ENCODE results near the gene AP5B1. TPM values are rescaled to one million over a fixed set of nuclear protein-coding genes. Genes with fewer than 3 reads are reported as not detected.

Gene AP5B1
- total RNA-seq, 1 donor, result 11.5 TPM

DNA sequence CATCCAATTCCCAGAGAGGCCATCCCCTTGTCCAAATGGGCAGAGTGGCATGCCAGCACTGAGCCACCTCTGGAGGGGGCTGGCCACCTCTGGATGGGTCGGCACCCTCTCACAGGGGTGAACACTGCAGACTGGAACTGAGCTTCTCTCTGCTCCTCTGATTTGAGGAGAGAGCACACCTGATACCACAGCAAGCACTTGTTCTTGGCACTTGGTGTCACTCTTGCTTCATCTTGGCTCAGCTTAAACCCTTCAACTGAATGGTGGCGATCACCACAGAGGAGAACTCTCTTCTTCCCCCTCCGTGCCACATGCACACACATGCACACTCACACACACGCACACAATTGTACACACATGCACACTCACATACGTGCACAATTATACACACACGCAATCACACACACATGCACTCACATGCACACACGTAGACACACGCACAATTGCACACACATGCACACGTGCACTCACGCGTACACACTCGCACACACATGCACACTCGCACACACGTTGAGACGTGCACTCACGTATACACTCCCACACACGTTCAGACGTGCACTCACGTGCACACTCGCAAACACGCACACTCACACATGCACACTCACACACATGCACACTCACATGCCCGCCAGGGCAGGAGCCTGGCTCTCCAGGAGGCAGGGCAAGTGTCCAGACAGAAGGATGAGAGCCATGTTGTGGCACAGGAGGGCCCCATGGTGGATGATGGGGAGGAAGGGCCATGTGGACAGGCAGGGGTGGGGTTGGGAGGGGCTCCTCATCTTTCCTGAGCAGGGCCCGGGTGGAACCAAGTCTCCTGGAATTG is 29.5 kb upstream of the AP5B1 start:
- no peak overlapping the region for H3K4me3 ChIP-seq (ENCODE audit: low read depth, low read length)
- no peak for DNase-seq (ENCODE audit: low read depth)
- TF ChIP-seq, protein P1, sequence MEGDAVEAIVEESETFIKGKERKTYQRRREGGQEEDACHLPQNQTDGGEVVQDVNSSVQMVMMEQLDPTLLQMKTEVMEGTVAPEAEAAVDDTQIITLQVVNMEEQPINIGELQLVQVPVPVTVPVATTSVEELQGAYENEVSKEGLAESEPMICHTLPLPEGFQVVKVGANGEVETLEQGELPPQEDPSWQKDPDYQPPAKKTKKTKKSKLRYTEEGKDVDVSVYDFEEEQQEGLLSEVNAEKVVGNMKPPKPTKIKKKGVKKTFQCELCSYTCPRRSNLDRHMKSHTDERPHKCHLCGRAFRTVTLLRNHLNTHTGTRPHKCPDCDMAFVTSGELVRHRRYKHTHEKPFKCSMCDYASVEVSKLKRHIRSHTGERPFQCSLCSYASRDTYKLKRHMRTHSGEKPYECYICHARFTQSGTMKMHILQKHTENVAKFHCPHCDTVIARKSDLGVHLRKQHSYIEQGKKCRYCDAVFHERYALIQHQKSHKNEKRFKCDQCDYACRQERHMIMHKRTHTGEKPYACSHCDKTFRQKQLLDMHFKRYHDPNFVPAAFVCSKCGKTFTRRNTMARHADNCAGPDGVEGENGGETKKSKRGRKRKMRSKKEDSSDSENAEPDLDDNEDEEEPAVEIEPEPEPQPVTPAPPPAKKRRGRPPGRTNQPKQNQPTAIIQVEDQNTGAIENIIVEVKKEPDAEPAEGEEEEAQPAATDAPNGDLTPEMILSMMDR (IDR thresholded peaks at IDR 0.05; ENCODE audit: insufficient read depth, low read length), result no peak

DNA sequence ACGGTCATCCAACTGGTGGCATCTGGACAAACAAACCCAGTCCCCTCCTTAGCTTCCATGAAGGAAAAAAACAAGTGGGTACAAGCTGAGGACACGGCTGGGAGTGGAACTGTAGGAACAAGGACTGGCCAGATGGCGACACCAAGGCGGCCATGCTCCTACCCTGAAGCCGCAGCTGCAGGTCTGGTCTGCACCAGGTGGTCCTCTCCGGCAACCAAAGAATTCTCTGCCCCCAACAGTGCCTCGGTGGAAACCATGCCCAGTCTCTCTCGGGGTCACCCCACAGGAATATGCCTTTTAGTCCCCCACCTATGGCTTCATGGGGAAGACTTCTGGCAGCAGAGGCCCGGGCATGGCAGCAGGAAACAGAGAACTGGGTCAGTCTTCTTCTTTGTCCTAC is 28.7 kb upstream of the AP5B1 start:
- TF ChIP-seq, protein P1 (IDR thresholded peaks at IDR 0.05; ENCODE audit: insufficient read depth, low read length), result no peak
- H3K4me3 ChIP-seq (ENCODE audit: low read depth, low read length), result no peak overlapping the region

DNA sequence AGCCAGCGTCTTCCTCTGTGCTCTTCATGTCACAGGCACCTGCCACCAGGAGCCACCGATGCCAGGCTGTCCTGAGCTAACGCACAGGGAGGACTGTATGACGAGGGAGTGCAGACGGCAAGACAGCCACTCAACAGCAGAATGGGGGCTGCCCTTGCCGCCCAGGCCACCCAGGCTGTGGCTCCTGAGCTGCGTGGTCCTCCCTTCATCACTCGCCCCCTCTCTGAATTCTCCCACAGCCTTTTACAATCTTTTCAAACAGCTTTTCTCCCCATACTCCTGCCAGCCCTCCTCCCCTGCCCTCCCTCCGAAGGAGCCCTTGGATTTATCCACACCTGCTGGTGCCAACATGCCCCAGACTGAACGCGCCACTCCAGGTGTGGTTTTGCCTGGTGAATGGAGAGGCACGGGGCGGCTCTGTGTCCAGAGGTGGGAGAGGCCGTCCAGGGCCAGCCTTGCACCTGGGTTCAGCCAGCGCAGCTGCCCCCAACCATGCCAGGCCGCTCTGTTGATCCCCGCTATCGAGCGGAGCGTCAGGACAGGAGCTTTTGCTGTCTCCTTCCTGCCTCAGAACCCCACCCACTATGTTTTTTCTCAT is 28.1 kb upstream of the AP5B1 start:
- TF ChIP-seq, protein P1 (IDR thresholded peaks at IDR 0.05; ENCODE audit: insufficient read depth, low read length), result no peak
- H3K4me3 ChIP-seq (ENCODE audit: low read depth, low read length), result no peak overlapping the region
- no peak for DNase-seq (ENCODE audit: low read depth)

More for the DNA sequence above, 28.7 kb upstream of the AP5B1 start:
- DNase-seq (ENCODE audit: low read depth), result no peak

DNA sequence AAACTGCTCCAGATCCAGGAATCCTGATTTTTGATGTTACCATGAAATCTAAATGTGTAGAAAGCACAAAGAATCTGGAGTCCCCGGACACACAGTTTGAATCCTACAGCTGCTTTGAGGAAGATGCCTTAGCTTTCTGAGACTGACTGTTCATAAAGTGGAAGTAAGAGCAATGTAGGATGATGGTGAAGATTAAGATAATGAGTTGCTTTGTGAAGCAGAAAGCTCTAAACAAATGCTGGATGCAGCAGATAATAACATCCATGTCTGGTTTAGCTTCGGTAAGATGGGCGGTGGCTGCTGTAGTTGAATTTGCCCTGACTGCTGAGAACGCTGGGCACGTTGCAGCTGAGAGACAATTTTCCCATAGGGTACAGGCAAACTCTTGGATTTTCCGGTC is 26.2 kb upstream of the AP5B1 start:
- DNase-seq (ENCODE audit: low read depth), result no peak
- H3K4me3 ChIP-seq (ENCODE audit: low read depth, low read length), result no peak overlapping the region
- TF ChIP-seq, protein P1 (IDR thresholded peaks at IDR 0.05; ENCODE audit: insufficient read depth, low read length), result no peak

DNA sequence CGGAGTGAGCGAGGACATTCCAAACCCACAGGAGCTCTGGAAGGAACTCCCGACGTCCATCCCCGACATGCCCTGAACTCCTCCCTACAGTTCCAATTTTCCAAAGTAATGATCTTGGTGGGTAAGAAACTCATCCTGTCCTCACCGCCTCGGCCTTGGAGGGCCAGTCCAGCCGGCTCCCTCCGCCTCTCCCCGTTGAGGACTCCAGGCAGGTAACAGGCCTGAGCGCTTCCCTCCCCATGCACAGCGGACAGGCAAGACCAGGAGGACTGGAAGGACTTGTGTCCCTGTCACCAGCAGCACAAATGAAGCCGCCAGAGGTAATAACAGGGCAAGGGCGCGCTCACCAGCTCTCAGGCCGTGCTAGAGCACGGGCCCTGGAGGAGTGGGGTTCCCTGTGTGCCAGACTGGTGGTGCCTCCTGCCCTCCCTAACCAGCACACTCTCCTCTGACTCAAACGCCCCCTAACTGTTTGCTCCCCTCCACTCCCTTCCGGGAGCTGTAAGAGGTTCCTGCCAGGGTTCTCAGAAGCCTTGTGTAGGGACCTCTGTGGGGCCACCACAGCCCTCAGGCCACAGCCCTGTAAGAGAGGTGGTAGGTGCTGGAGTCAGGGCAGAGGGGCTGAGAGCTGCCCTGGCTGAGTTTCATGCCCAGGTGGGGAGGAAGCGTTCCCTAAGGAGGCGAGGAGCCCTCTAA is 23.2 kb upstream of the AP5B1 start:
- TF ChIP-seq, protein P1 (IDR thresholded peaks at IDR 0.05; ENCODE audit: insufficient read depth, low read length), result no peak
- no peak for DNase-seq (ENCODE audit: low read depth)
- no peak overlapping the region for H3K4me3 ChIP-seq (ENCODE audit: low read depth, low read length)

DNA sequence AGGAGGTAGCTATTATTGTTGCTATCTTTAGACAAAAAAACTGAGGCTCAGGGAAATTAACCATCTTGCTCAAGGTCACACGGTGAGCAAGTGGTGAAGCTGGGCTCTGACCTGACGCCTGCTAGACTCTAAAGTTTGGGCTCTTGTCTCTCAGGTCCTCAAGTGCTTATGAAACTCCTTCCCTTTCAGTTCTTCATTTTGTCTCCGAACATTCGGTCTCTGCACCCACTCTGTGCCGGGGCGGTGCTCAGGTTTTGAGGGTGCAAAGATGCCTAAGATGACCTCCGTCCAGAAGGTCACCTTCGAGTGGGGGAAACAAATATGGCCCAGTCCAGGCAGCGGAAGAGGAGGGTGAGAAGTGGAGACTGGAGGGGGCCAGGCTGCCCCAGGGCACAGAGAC is 22.1 kb upstream of the AP5B1 start:
- H3K4me3 ChIP-seq (ENCODE audit: low read depth, low read length), result no peak overlapping the region
- DNase-seq (ENCODE audit: low read depth), result no peak
- TF ChIP-seq, protein P1 (IDR thresholded peaks at IDR 0.05; ENCODE audit: insufficient read depth, low read length), result no peak

All from fibroblast of the aortic adventitia (primary cell).